T-cell (primary cell): ENCODE measurements around the gene NACAD. TPM values are rescaled to one million over a fixed set of nuclear protein-coding genes. Genes with fewer than 3 reads are reported as not detected.

ENCODE experiments used
- ATAC-seq, 4 experiments: fragments of 200-7000 bp in 3 of 4; fragments of 150-1000 bp in 1 of 4; cut with Tn5 transposase; replicated peaks in 1 of 4; 1 replicate in 3 of 4; 2 replicates in 1 of 4; pipeline ENCODE4 v1.10.0; 2021; ENCODE audit warnings: moderate library complexity in 3 of 4, mild to moderate bottlenecking in 2 of 4, moderate number of reproducible peaks in 1 of 4
- CTCF ChIA-PET, 2 donors: fragments of 300-600 bp; sonication (Branson Sonifier 250); formaldehyde crosslinking; loops; one replicate each; lab custom pipeline; 2022; ENCODE audit warnings: antibody characterized with exemption in 2 of 2; lab: Charles Lee
- POLR2A ChIA-PET, 2 donors: fragments of 300-600 bp; sonication (Branson Sonifier 250); formaldehyde crosslinking; loops; one replicate each; lab custom pipeline; 2022; ENCODE audit warnings: antibody characterized with exemption in 2 of 2; lab: Charles Lee
- DNase-seq, 35 experiments: peaks; one replicate each; pipeline versions ENCODE4 v3.0.0 to v3.0.0-alpha.2; 2013 to 2023
- H3K27ac ChIP-seq: one replicate; pipeline ENCODE4 v1.5.1; 2013; ENCODE audit warnings: low read length
- H3K27me3 ChIP-seq, 2 experiments: replicated peaks in 1 of 2; 1 replicate in 1 of 2; 2 replicates in 1 of 2; pipeline versions ENCODE4 v1.6.1 to v1.7.0; 2013; ENCODE audit warnings: low read length in 1 of 2, mixed read lengths in 1 of 2; ENCODE audit not compliant: control insufficient read depth in 2 of 2, insufficient read depth in 2 of 2; ENCODE audit errors: extremely low read depth in 1 of 2
- H3K36me3 ChIP-seq, 2 donors: 1 replicate in 1 of 2; 2 replicates in 1 of 2; pipeline versions ENCODE4 v1.6.1 to v1.7.0; 2013; ENCODE audit warnings: low read length in 1 of 2; ENCODE audit not compliant: control insufficient read depth in 2 of 2, insufficient read depth in 1 of 2; ENCODE audit errors: extremely low read depth in 1 of 2
- H3K4me1 ChIP-seq, 2 experiments: 1 replicate in 1 of 2; 2 replicates in 1 of 2; pipeline versions ENCODE4 v1.6.1 to v1.7.0; 2013; ENCODE audit warnings: low read length in 2 of 2, mixed read lengths in 1 of 2; ENCODE audit not compliant: insufficient read depth in 2 of 2, control insufficient read depth in 1 of 2; ENCODE audit errors: extremely low read depth in 1 of 2
- H3K4me3 ChIP-seq, 2 donors: 1 replicate in 1 of 2; 2 replicates in 1 of 2; pipeline versions ENCODE4 v1.5.1 to v1.7.0; 2013; ENCODE audit warnings: mild to moderate bottlenecking in 2 of 2, low read length in 1 of 2, moderate library complexity in 1 of 2; ENCODE audit not compliant: control insufficient read depth in 1 of 2; ENCODE audit errors: extremely low read depth in 1 of 2
- H3K9me3 ChIP-seq: 2 replicates; pipeline ENCODE4 v1.7.0; 2013
- H3K27ac Mint-ChIP-seq, 2 donors: one replicate each; pipeline ENCODE4 v1.8.0; 2020 to 2021; ENCODE audit warnings: mild to moderate bottlenecking in 2 of 2, mixed read lengths in 2 of 2
- H3K27me3 Mint-ChIP-seq, 2 donors: one replicate each; pipeline ENCODE4 v1.8.0; 2021 to 2022; ENCODE audit warnings: mixed read lengths in 2 of 2
- H3K36me3 Mint-ChIP-seq: one replicate; pipeline ENCODE4 v1.8.0; 2021; ENCODE audit warnings: mixed read lengths
- H3K4me1 Mint-ChIP-seq, 3 donors: one replicate each; pipeline ENCODE4 v1.8.0; 2020 to 2022; ENCODE audit warnings: mixed read lengths in 3 of 3, mild to moderate bottlenecking in 1 of 3
- H3K4me3 Mint-ChIP-seq, 3 donors: one replicate each; pipeline ENCODE4 v1.8.0; 2020 to 2022; ENCODE audit warnings: mild to moderate bottlenecking in 3 of 3, mixed read lengths in 3 of 3, moderate library complexity in 3 of 3
- H3K9me3 Mint-ChIP-seq, 3 donors: one replicate each; pipeline ENCODE4 v1.8.0; 2020 to 2022; ENCODE audit warnings: mixed read lengths in 3 of 3
- WGBS: methylation state at CpG from one replicate; pipeline ENCODE4 v1.1.5; 2013; ENCODE audit warnings: missing lambda C conversion rate; ENCODE audit not compliant: insufficient coverage; 5-methylcytosine and 5-hydroxymethylcytosine counted together
- total RNA-seq, 35 experiments: library from RNA in 6 of 35; stranded (reverse) in 6 of 35; fragments of 120-200 nt in 1 of 35; gene quantifications; one replicate each; pipeline versions ENCODE4 v1.2.1 to v1.2.4 and lab custom pipeline; 2013 to 2026

The NACAD gene
- total RNA-seq, 5 donors from 2014 or later (not counting 1 experiment from before 2014, with no cell fraction given) = 0.10 to 1.6 (median 0.20) TPM

GRCh38 chr7:45088146-45088701, 545 bp downstream of the NACAD start:
- H3K9me3 ChIP-seq = no peaks in the 10 kb centered on the region
- ATAC-seq (no peak), DNase-seq (no peak)
- H3K27ac ChIP-seq = no peak overlapping the region
- H3K4me3 ChIP-seq = no peak overlapping the region
- no peaks in the 10 kb centered on the region for H3K36me3 ChIP-seq
- H3K4me3 Mint-ChIP-seq = peak overlapping the region; percentile 28 to 53 (median 34)
- ChIA-PET CTCF (no interaction called here), POLR2A (interaction anchor here in 1 of 2 donors (0.6 kb wide), 1 partner anchor 21 kb away, joined by 8 read pairs; no protein-coding TSS in a partner anchor)
- peaks cover 8 to 11% (median 9%) of the 10 kb centered on the region in 3 donors for H3K4me1 Mint-ChIP-seq
- peaks cover 0 to 18% of the 10 kb centered on the region in 2 experiments for H3K4me1 ChIP-seq
- peaks cover 0 to 12% of the 10 kb centered on the region in 2 donors for H3K27me3 Mint-ChIP-seq
- H3K9me3 Mint-ChIP-seq = no peaks in the 10 kb centered on the region
- no peak overlapping the region for H3K27ac Mint-ChIP-seq
- H3K36me3 Mint-ChIP-seq = no peaks in the 10 kb centered on the region
- peaks cover 2 to 25% of the 10 kb centered on the region in 2 experiments for H3K27me3 ChIP-seq
- 86% methylated on average over 18 of the region's 29 CpGs for whole genome bisulfite sequencing

DNA sequence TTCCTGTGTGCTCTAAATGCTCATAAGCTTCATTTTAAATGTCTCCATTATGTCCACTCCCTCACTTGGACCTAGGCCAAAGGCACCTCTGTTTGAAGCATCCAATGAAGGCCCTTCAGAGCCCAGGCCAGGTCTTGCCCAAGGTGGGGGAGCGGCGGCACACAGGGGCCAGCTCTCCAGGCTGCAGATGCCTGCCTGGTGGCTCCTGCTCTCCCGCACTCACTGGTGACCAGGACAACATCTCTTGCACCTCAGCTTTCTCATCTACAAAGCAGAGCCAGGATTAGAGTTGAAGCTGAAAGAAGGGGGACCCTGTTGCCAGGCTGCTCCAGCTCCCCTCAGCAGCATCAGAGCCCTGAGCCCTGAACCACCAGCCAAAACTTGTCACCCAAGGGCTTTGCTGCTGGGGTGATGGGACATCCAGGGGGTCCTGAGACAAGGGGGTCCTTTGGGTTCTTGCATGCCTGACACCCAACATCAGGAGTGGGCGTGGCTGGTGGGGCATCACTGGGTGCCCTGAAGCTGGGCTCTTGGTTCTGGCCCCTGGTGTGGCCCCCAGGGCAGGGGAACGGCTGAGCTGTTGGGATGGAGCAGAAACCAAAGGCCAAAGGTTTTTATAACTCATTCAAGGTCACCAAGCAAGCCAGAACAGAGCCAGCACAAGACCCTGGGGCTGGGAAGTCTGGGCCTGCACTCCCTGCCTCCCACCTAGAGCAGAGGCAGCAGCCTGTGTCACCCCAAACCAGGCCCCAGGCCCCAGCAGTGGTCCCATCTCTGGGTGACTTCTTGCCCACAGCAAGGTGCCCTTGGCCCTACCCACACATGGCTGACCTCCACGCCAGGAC, 1.2 kb downstream of the NACAD start:
- Mint-ChIP-seq H3K36me3 (no peaks in the 10 kb centered on the region), H3K4me3 (peak overlapping the region; percentile 28 to 34 (median 31)), H3K27me3 (peaks cover 0 to 12% of the 10 kb centered on the region in 2 donors), H3K27ac (no peak overlapping the region), H3K4me1 (peaks cover 8 to 11% (median 9%) of the 10 kb centered on the region in 3 donors), H3K9me3 (no peaks in the 10 kb centered on the region)
- CTCF ChIA-PET = interaction anchor here in 1 of 2 donors (1.0 kb wide), 1 partner anchor 48 kb away, joined by 5 read pairs; no protein-coding TSS in a partner anchor
- 83% methylated on average over 4 of the region's 6 CpGs for WGBS
- no peak for ATAC-seq
- Histone ChIP-seq H3K4me1 (peaks cover 0 to 18% of the 10 kb centered on the region in 2 experiments), H3K36me3 (no peaks in the 10 kb centered on the region), H3K27me3 (peaks cover 2 to 25% of the 10 kb centered on the region in 2 experiments), H3K4me3 (no peak overlapping the region), H3K9me3 (no peaks in the 10 kb centered on the region), H3K27ac (no peak overlapping the region)
- POLR2A ChIA-PET = interaction anchor here in 1 of 2 donors (0.6 kb wide), 1 partner anchor 22 kb away, joined by 8 read pairs; no protein-coding TSS in a partner anchor
- DNase-seq = no peak

- H3K9me3 ChIP-seq = no peaks in the 10 kb centered on the region
- POLR2A ChIA-PET = no interaction called here
- Mint-ChIP-seq H3K9me3 (no peaks in the 10 kb centered on the region), H3K27ac (no peak overlapping the region), H3K4me1 (peaks cover 8 to 11% (median 9%) of the 10 kb centered on the region in 3 donors), H3K27me3 (peaks cover 0 to 12% of the 10 kb centered on the region in 2 donors), H3K36me3 (no peaks in the 10 kb centered on the region), H3K4me3 (no peak overlapping the region)
- peaks cover 0 to 18% of the 10 kb centered on the region in 2 experiments for H3K4me1 ChIP-seq
- H3K27ac ChIP-seq = no peak overlapping the region
- CTCF ChIA-PET = interaction anchor here in 1 of 2 donors (1.0 kb wide), 1 partner anchor 49 kb away, joined by 5 read pairs; no protein-coding TSS in a partner anchor
- H3K36me3 ChIP-seq = no peaks in the 10 kb centered on the region
- no peak overlapping the region for H3K4me3 ChIP-seq
- DNase-seq (no peak), ATAC-seq (no peak)
- WGBS = 84% methylated on average over 5 of the region's 15 CpGs
- peaks cover 2 to 25% of the 10 kb centered on the region in 2 experiments for H3K27me3 ChIP-seq
These were observed 2.3 kb downstream of the NACAD start for GRCh38 chr7:45086331-45087065.

- DNase-seq = no peak
- Mint-ChIP-seq H3K36me3 (no peaks in the 10 kb centered on the region), H3K4me3 (no peak overlapping the region), H3K4me1 (peaks cover 8 to 11% (median 9%) of the 10 kb centered on the region in 3 donors), H3K9me3 (no peaks in the 10 kb centered on the region), H3K27ac (no peak overlapping the region), H3K27me3 (peaks cover 0 to 12% of the 10 kb centered on the region in 2 donors)
- WGBS = 85% methylated on average over 20 of the region's 23 CpGs
- peaks cover 0 to 18% of the 10 kb centered on the region in 2 experiments for H3K4me1 ChIP-seq
- no peak for ATAC-seq
- H3K27me3 ChIP-seq = peaks cover 2 to 25% of the 10 kb centered on the region in 2 experiments
- H3K4me3 ChIP-seq = no peak overlapping the region
- no peaks in the 10 kb centered on the region for H3K9me3 ChIP-seq
- no peak overlapping the region for H3K27ac ChIP-seq
- CTCF ChIA-PET = no interaction called here
- H3K36me3 ChIP-seq = no peaks in the 10 kb centered on the region
- POLR2A ChIA-PET = no interaction called here
These were observed 3.1 kb downstream of the NACAD start for GRCh38 chr7:45085619-45086200.

DNA sequence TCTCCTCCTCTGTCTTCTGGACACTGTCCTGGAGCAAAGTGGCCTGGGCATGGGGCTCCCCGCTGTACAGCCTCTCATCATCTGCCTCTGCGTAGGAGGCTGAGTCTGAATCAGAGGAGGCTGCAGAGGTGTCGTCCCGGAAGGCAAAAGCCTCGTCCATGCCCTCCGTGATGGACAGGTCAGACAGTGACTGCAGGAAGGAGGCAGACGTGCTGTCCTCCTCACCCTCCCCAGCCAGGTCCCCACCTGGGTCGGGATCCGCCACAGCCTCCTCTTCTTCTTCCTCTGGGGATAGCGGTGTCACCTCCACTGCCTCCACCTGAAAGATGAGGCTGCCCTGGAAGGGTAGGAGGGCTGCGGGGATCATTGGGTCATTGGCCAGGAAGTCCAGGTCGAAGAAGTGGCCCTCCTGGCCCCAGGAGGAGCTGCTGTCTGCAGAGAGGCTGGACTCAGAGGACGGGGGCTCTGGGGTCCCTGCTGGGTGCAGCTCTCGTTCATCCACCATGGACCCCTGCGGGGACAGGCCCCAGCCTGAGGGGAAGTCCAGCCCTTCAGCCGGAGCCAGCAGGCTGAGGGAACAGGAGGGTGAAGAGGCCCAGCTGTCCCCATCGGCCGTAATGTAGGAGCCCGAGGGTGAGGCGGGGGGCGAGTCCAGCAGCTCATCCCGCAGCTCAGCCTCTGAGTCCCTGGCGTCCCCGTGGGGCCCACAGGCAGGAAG, 3.7 kb downstream of the NACAD start:
- H3K4me3 Mint-ChIP-seq = no peak overlapping the region
- Histone ChIP-seq H3K4me1 (peaks cover 0 to 18% of the 10 kb centered on the region in 2 experiments), H3K36me3 (no peaks in the 10 kb centered on the region), H3K4me3 (no peak overlapping the region), H3K9me3 (no peaks in the 10 kb centered on the region), H3K27ac (no peak overlapping the region), H3K27me3 (peaks cover 2 to 25% of the 10 kb centered on the region in 2 experiments)
- POLR2A ChIA-PET = no interaction called here
- ATAC-seq = no peak
- peaks cover 8 to 11% (median 9%) of the 10 kb centered on the region in 3 donors for H3K4me1 Mint-ChIP-seq
- CTCF ChIA-PET = no interaction called here
- no peaks in the 10 kb centered on the region for H3K36me3 Mint-ChIP-seq
- H3K27ac Mint-ChIP-seq = no peak overlapping the region
- DNase-seq = no peak
- peaks cover 0 to 12% of the 10 kb centered on the region in 2 donors for H3K27me3 Mint-ChIP-seq
- no peaks in the 10 kb centered on the region for H3K9me3 Mint-ChIP-seq
- WGBS = 83% methylated on average over 18 of the region's 24 CpGs
